Liver (tissue), 3 donors: ENCODE results near the gene OGA.

Source experiments
- CTCF ChIP-seq: fragments of 150-350 bp; IDR thresholded peaks from 2 replicates; pipeline ENCODE4 v1.5.1; 2017; ENCODE audit warnings: improper control_type of control experiment, low read depth, low read length; ENCODE audit not compliant: missing input control
- FOXA1 ChIP-seq: IDR thresholded peaks from 2 replicates; pipeline ENCODE4 v1.6.1; 2016; ENCODE audit warnings: antibody characterized with exemption
- GABPA ChIP-seq, 2 donors: IDR thresholded peaks in 1 of 2; conservative IDR thresholded peaks in 1 of 2; 2 replicates each; pipeline ENCODE4 v1.6.1; 2016; ENCODE audit warnings: antibody characterized with exemption in 2 of 2, mild to moderate bottlenecking in 1 of 2, moderate library complexity in 1 of 2
- HNF4A ChIP-seq, 2 donors: conservative IDR thresholded peaks; 2 replicates each; pipeline ENCODE4 v1.6.1; 2016; ENCODE audit warnings: antibody characterized with exemption in 2 of 2, mild to moderate bottlenecking in 2 of 2
- JUND ChIP-seq, 2 donors: IDR thresholded peaks; 2 replicates each; pipeline ENCODE4 v1.6.1; 2016; ENCODE audit warnings: antibody characterized with exemption in 2 of 2
- RAD21 ChIP-seq, 2 donors: IDR thresholded peaks; 2 replicates each; pipeline ENCODE4 v1.6.1; 2016; ENCODE audit warnings: antibody characterized with exemption in 2 of 2, mild to moderate bottlenecking in 2 of 2
- TAF1 ChIP-seq: conservative IDR thresholded peaks from 2 replicates; pipeline ENCODE4 v1.6.1; 2016; ENCODE audit warnings: antibody characterized with exemption, mild to moderate bottlenecking
- ZBTB33 ChIP-seq: IDR thresholded peaks from 2 replicates; pipeline ENCODE4 v1.6.1; 2016; ENCODE audit warnings: antibody characterized with exemption
- TF ChIP-seq, protein P1 (sequence below): IDR thresholded peaks from 2 replicates; pipeline ENCODE4 v1.6.1; 2016; ENCODE audit warnings: antibody characterized with exemption
- TF ChIP-seq, protein P2 (sequence below): IDR thresholded peaks from 2 replicates; pipeline ENCODE4 v1.6.1; 2016; ENCODE audit warnings: antibody characterized with exemption
- donor health status: healthy.
- donor health status: healthy.

DNA sequence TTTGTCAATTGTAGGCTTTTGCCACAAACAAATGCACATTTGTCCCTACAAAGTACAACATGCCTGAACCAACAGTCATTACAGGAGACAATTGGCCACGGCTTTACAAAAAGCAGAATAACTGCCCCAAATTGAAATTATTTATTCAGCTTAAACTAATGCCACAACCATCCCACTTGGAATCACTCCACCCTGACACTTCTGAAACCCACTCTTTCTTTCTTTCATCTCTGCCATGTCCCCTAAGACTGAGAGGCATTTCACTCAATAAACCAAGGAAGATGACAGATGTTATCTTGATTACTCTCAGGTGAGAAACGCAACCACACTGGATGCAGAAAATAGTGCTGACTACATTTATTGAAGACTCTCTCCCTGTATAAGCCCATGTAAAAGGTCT lies 32.4 kb downstream of the OGA start:
- TF ChIP-seq GABPA (IDR thresholded peaks at IDR 0.05 in 1 of 2, conservative IDR thresholded peaks at IDR 0.05 in 1 of 2): no peak
- TF ChIP-seq CTCF: no peak
- TF ChIP-seq, protein P1, sequence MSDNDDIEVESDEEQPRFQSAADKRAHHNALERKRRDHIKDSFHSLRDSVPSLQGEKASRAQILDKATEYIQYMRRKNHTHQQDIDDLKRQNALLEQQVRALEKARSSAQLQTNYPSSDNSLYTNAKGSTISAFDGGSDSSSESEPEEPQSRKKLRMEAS: no peak
- TF ChIP-seq, protein P2, sequence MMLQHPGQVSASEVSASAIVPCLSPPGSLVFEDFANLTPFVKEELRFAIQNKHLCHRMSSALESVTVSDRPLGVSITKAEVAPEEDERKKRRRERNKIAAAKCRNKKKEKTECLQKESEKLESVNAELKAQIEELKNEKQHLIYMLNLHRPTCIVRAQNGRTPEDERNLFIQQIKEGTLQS: no peak
- no peak for TF ChIP-seq HNF4A (conservative IDR thresholded peaks at IDR 0.05)
- no peak for TF ChIP-seq TAF1
- TF ChIP-seq FOXA1: no peak
- no peak for TF ChIP-seq ZBTB33
- no peak for TF ChIP-seq RAD21 (IDR thresholded peaks at IDR 0.05)
- TF ChIP-seq JUND (IDR thresholded peaks at IDR 0.05): no peak
